ENCODE results near the gene SYPL1. TPM values are rescaled to one million over a fixed set of nuclear protein-coding genes. Genes with fewer than 3 reads are reported as not detected.

The SYPL1 gene
- total RNA-seq, 1 donor from 2014 or later: 72.2 TPM

GRCh38 chr7:106095634-106096033 lies 16.5 kb downstream of the SYPL1 start:
- DNase-seq (ENCODE audit: extremely low read depth, low read depth, low spot score): no peak

DNA sequence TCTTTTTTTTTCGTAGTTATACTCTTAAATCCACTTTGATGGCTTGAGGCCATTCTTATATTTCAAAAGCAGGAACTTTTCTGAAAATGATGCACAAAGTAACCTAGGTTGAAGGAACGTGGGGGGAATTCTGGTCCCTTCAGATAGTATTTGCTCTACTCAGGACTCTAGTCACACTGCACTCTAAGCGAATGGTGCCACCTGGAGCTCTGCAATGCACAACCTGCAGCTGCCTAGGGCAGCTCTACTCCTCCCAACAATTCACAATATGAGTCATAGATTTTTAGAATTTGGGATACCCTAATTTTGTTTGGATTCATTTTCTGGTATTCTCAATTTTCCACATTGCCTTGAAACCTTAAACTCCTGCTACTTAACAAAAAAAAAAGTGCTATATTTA lies 17.3 kb downstream of the SYPL1 start:
- no peak for DNase-seq (ENCODE audit: extremely low read depth, low read depth, low spot score)

GRCh38 chr7:106092204-106092603 lies 19.9 kb downstream of the SYPL1 start:
- no peak for DNase-seq (ENCODE audit: extremely low read depth, low read depth, low spot score)

GRCh38 chr7:106089647-106090046 lies 22.5 kb downstream of the SYPL1 start:
- no peak for DNase-seq (ENCODE audit: extremely low read depth, low read depth, low spot score)

DNA sequence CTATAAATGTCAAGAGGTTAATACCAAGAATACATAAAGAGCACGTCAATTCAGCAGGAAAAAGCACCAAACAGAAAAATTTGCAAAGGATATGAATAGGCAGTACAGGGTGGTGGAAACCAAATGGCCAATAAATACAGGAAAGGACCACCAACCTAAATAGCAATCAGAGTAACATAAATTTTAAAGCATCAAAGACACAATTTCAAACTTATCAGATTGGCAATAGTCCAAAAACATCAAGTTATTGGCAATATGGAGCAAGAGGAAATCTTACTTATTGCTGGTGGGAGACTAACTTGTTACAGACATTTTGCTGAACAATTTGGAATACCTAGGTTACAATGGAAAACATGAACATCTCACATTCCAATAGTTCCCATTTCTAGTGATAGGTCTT lies 24.1 kb downstream of the SYPL1 start:
- no peak for DNase-seq (ENCODE audit: extremely low read depth, low read depth, low spot score)

- DNase-seq (ENCODE audit: extremely low read depth, low read depth, low spot score): no peak
Measured at GRCh38 chr7:106086062-106086461, 26.1 kb downstream of the SYPL1 start.

- no peak for DNase-seq (ENCODE audit: extremely low read depth, low read depth, low spot score)
Measured at GRCh38 chr7:106085015-106085414, 27.1 kb downstream of the SYPL1 start.

GRCh38 chr7:106083717-106084116 lies 28.4 kb downstream of the SYPL1 start:
- DNase-seq (ENCODE audit: extremely low read depth, low read depth, low spot score): no peak

- DNase-seq (ENCODE audit: extremely low read depth, low read depth, low spot score): no peak
Measured at GRCh38 chr7:106082087-106082854, 29.8 kb downstream of the SYPL1 start.

DNA sequence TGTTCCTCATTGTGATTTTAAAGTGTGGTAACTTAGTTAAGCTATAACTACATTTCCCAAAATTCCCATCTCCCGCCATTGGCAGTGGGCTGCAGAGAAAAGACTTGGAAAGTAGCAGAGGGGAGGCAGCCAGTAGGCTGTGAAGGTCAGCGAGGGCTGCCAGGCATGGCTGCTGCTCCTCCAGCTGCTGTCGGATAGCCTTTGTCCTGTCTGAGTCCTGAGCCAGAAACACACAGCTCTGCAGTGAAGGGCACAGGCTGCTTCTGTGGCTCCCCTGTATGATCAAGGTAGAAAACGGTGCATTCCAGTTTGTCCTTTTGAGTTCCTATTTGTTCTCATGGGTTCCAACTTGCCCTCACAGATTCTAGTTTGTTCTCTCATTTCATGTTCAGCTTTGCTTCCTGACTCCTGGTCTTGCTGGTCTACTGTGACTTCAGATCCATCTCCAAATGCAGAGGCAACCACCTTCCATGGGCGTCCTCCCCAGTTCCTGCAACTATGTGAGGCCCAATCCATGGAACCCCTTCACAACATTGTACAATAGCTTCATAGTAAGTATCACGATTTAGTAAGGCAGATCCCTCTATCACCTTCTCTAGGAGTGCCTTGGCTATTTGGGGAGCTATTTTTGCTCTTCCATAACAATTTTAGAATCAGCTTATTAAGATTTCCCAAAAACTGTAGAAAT lies 31.7 kb downstream of the SYPL1 start:
- no peak for DNase-seq (ENCODE audit: extremely low read depth, low read depth, low spot score)

GRCh38 chr7:106076537-106076936 lies 35.6 kb downstream of the SYPL1 start:
- no peak for DNase-seq (ENCODE audit: extremely low read depth, low read depth, low spot score)

DNA sequence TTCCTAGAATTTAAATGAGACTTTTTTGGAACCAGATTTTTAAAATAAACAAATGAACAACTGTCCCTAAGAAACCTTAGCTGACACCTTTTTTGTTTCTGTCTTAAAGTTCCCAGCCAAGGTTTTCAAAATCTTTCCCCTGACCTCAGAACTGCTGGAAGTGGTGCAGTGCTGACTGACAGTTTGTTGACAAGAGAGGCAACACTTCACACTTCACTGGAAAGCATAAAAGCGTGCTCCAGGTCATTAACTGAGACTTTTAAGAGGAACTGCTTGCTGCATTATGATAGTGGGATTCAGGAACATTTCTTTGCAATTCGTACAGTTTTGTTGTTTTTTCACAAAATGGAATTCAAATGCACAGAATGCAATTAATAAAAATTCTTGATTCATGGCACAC lies 36.2 kb downstream of the SYPL1 start:
- no peak for DNase-seq (ENCODE audit: extremely low read depth, low read depth, low spot score)

DNA sequence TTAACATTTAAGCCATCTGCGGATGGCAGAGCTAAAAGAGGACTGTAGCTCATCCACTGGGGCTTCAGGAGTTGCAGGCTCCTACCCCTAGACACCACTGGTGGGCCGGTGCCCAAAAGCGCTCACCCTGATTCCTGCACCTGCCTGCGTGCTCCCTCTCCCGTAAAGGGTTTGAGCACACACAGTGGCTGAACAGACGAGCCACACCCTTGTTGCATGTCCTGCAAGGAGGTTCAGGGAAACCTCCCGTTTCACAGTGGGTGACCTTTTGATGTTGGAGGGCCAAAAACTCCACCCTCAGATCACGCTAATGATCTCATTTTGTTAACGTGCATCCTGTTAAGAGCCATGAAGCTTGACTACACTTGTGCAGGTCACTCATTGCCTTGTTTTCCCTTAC lies 37.9 kb downstream of the SYPL1 start:
- DNase-seq (ENCODE audit: extremely low read depth, low read depth, low spot score): no peak

DNA sequence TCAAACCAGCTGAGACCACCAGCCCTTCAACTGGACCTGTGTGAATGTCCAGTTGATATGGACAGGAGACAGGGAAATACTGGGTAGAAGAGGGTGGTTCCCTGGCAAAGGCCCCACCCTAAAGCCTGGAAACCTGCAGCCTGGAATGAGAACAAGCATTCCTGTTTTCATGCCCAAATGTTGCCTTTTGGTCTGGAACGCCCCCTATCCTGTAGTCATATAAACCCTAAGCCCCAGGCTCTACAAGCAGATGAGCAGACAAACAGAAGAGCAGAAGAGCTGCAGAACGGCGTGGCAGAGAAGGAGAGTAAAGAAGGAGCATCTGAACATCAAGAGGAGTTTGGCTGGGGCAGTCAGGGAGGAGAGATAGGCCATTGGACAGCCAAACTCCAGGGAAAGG lies 38.4 kb downstream of the SYPL1 start:
- DNase-seq (ENCODE audit: extremely low read depth, low read depth, low spot score): no peak

GRCh38 chr7:106072715-106073091 lies 39.4 kb downstream of the SYPL1 start:
- no peak for DNase-seq (ENCODE audit: extremely low read depth, low read depth, low spot score)

GRCh38 chr7:106071999-106072714 lies 40.0 kb downstream of the SYPL1 start:
- DNase-seq (ENCODE audit: extremely low read depth, low read depth, low spot score): peak; percentile 51

GRCh38 chr7:106071356-106071998 lies 40.6 kb downstream of the SYPL1 start:
- DNase-seq (ENCODE audit: extremely low read depth, low read depth, low spot score): peak; percentile 36

DNA sequence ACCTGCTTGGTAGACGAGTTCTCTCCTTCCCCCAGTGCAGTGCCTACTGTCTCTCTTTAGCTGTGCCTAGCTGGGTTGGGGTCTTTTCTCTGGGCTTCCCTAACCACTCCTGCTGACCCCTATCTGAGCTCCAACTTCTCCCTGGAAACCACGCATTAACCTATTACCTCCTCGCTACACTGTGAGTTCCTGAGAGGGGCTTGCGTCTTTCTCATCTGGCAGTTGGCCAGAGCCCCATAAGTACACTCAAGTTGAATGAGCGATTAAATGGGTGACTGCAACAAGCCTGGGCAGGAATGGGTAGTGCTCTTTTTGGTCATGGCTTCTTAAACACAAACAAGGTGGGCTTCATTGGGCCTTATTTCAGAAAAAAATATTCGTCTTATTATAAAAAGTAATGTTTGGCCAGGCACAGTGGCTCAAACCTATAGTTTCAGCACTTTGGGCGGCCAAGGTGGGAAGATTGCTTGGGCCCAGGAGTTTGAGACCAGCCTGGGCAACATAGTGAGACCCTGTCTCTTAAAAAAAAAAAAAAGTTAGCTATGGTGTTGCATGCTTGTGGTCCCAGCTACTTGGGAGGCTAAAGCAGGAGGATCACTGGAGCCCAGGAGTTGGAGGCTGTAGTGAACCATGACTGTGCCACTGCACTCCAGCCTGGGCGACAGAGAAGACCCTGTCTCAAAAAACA lies 41.4 kb downstream of the SYPL1 start:
- no peak for DNase-seq (ENCODE audit: extremely low read depth, low read depth, low spot score)

DNA sequence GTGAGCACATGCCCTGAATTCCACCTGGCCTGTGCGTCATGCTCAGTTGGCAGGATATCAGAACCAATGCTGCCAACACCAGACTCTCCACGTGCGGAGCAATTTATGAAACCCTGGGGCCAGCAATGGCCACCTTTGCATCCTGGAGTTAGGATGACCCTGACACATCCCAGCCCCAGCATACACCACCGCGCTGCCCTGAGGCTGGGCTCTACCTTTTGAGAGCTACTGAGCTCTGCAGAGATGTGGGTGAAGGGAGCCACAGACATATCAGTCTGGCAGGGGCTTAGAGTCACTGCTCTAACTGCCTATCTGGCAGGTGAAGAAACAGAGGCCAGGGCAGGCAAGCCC lies 41.9 kb downstream of the SYPL1 start:
- no peak for DNase-seq (ENCODE audit: extremely low read depth, low read depth, low spot score)

- no peak for DNase-seq (ENCODE audit: extremely low read depth, low read depth, low spot score)
Measured at GRCh38 chr7:106069471-106070200, 42.5 kb downstream of the SYPL1 start.
